ENCODE results near the gene TMEM54. TPM values are rescaled to one million over a fixed set of nuclear protein-coding genes. Genes with fewer than 3 reads are reported as not detected.
A peak's percentile ranks its signal among the peaks of the same experiment; 100 is the strongest.

Gene TMEM54
- total RNA-seq, 1 donor from 2014 or later: 8.0 TPM

GRCh38 chr1:32894019-32894600 is 7.1 kb downstream of the TMEM54 start:
- H3K4me1 ChIP-seq (ENCODE audit: insufficient read depth, low read length): no peaks in the 10 kb centered on the region
- peaks cover 21% of the 10 kb centered on the region for H3K27me3 ChIP-seq (ENCODE audit: insufficient read depth, low read length)
- DNase-seq (ENCODE audit: low read depth) (no peak), FAIRE-seq (no peak)
- H2AFZ ChIP-seq (ENCODE audit: low read depth, low read length): no peak overlapping the region
- H3K9me3 Mint-ChIP-seq (ENCODE audit: unreplicated experiment): no peaks in the 10 kb centered on the region
- peaks cover 4% of the 10 kb centered on the region for H3K4me1 Mint-ChIP-seq (ENCODE audit: low read depth, unreplicated experiment)
- peaks cover 73% of the 10 kb centered on the region for H3K27me3 Mint-ChIP-seq (ENCODE audit: low read depth, unreplicated experiment)
- H3K79me2 ChIP-seq (ENCODE audit: insufficient read depth, low read length): no peaks in the 10 kb centered on the region
- no peak for TF ChIP-seq CTCF (IDR thresholded peaks at IDR 0.05; ENCODE audit: insufficient read depth, low read depth, low read length)
- no peak for TF ChIP-seq EZH2 (IDR thresholded peaks at IDR 0.05; ENCODE audit: insufficient read depth, low read length)
- peak overlapping the region; percentile 88 for H3K4me2 ChIP-seq (ENCODE audit: low read length)
- no peaks in the 10 kb centered on the region for H3K36me3 ChIP-seq (ENCODE audit: insufficient read depth, low read length)
- H3K9me3 ChIP-seq (ENCODE audit: insufficient read depth, low read depth, low read length): no peaks in the 10 kb centered on the region
- no peaks in the 10 kb centered on the region for H4K20me1 ChIP-seq (ENCODE audit: insufficient read depth, low read length)
- H3K4me3 ChIP-seq (ENCODE audit: insufficient read depth, low read depth, low read length): no peak overlapping the region
- H3K4me3 Mint-ChIP-seq (ENCODE audit: unreplicated experiment): no peak overlapping the region
- H3K9ac ChIP-seq (ENCODE audit: low read length): no peak overlapping the region
- H3K27ac ChIP-seq (ENCODE audit: low read depth, low read length): no peak overlapping the region
- H3K27ac Mint-ChIP-seq (ENCODE audit: unreplicated experiment): no peak overlapping the region
- H3K36me3 Mint-ChIP-seq (ENCODE audit: low read depth, unreplicated experiment): peaks cover 7% of the 10 kb centered on the region

GRCh38 chr1:32893198-32894018 is 7.8 kb downstream of the TMEM54 start:
- TF ChIP-seq CTCF (IDR thresholded peaks at IDR 0.05; ENCODE audit: insufficient read depth, low read depth, low read length) (no peak), EZH2 (IDR thresholded peaks at IDR 0.05; ENCODE audit: insufficient read depth, low read length) (peak; percentile 72)
- H3K36me3 ChIP-seq (ENCODE audit: insufficient read depth, low read length): no peaks in the 10 kb centered on the region
- H3K27ac ChIP-seq (ENCODE audit: low read depth, low read length): no peak overlapping the region
- peak overlapping the region; percentile 73 for H2AFZ ChIP-seq (ENCODE audit: low read depth, low read length)
- H3K27me3 ChIP-seq (ENCODE audit: insufficient read depth, low read length): peaks cover 24% of the 10 kb centered on the region
- no peaks in the 10 kb centered on the region for H3K9me3 ChIP-seq (ENCODE audit: insufficient read depth, low read depth, low read length)
- no peaks in the 10 kb centered on the region for H3K79me2 ChIP-seq (ENCODE audit: insufficient read depth, low read length)
- no peaks in the 10 kb centered on the region for H3K4me1 ChIP-seq (ENCODE audit: insufficient read depth, low read length)
- peaks cover 4% of the 10 kb centered on the region for H3K4me1 Mint-ChIP-seq (ENCODE audit: low read depth, unreplicated experiment)
- peak overlapping the region; percentile 42 for H3K4me3 ChIP-seq (ENCODE audit: insufficient read depth, low read depth, low read length)
- peaks cover 7% of the 10 kb centered on the region for H3K36me3 Mint-ChIP-seq (ENCODE audit: low read depth, unreplicated experiment)
- no peak for FAIRE-seq
- H3K9ac ChIP-seq (ENCODE audit: low read length): peak overlapping the region; percentile 27
- H3K4me2 ChIP-seq (ENCODE audit: low read length): peak overlapping the region; percentile 88
- peak; percentile 15 for DNase-seq (ENCODE audit: low read depth)
- peaks cover 76% of the 10 kb centered on the region for H3K27me3 Mint-ChIP-seq (ENCODE audit: low read depth, unreplicated experiment)
- no peak overlapping the region for H3K27ac Mint-ChIP-seq (ENCODE audit: unreplicated experiment)
- H4K20me1 ChIP-seq (ENCODE audit: insufficient read depth, low read length): no peaks in the 10 kb centered on the region
- no peak overlapping the region for H3K4me3 Mint-ChIP-seq (ENCODE audit: unreplicated experiment)
- no peaks in the 10 kb centered on the region for H3K9me3 Mint-ChIP-seq (ENCODE audit: unreplicated experiment)
